K562 (cell line): ENCODE data around the gene PLEKHF1. TPM values are rescaled to one million over a fixed set of nuclear protein-coding genes. Genes with fewer than 3 reads are reported as not detected.

Experiments used
- HNRNPLL ChIP-seq: fragments of 200-400 bp; formaldehyde crosslinking; IDR thresholded peaks from 2 replicates; pipeline ENCODE4 v1.6.1; 2017; ENCODE audit warnings: low read length, low read depth, mild to moderate bottlenecking; ENCODE audit not compliant: poor library complexity, severe bottlenecking
- IFI16 ChIP-seq: fragments of 250-450 bp; sonication (Bioruptor Pico); IDR thresholded peaks from 2 replicates; pipeline ENCODE4 v2.1.2; 2022; ENCODE audit warnings: mild to moderate bottlenecking, inconsistent platforms
- ILF3 ChIP-seq: fragments of 450-650 bp; IDR thresholded peaks from 2 replicates; pipeline ENCODE4 v1.6.1; 2018; ENCODE audit warnings: antibody characterized with exemption, mild to moderate bottlenecking, moderate library complexity, borderline replicate concordance
- KLF16 ChIP-seq: IDR thresholded peaks from 2 replicates; pipeline ENCODE4 v1.6.1; 2016; ENCODE audit warnings: antibody characterized with exemption
- STAG1 ChIP-seq: sonication (generic); formaldehyde crosslinking; IDR thresholded peaks from 2 replicates; pipeline ENCODE4 v1.5.0; 2020; ENCODE audit warnings: missing genetic modification reagents, borderline replicate concordance
- TEAD2 ChIP-seq: fragments of 450-650 bp; IDR thresholded peaks from 2 replicates; pipeline ENCODE4 v1.6.1; 2016; ENCODE audit warnings: missing genetic modification characterization, control low read depth, missing compliant biosample characterization
- ZNF316 ChIP-seq: fragments of 450-650 bp; IDR thresholded peaks from 2 replicates; pipeline ENCODE4 v1.6.1; 2016
- polyA plus RNA-seq, 8 experiments: library from polyadenylated mRNA; depleted of rRNA in 4 of 8; stranded (reverse) in 5 of 8; unstranded in 3 of 8; fragments of >200 nt; fragmentation: Nextera tagmentation in 2 of 8; fragmentation: Illumina TruSeq in 1 of 8; extraction: Ambion mirVana in 2 of 8; extraction: Trizol in 1 of 8; gene quantifications; 2 replicates each; pipeline versions ENCODE4 v1.2.1 to v1.2.3, GENCODE V29; 2011 to 2014; ENCODE audit warnings: inconsistent platforms in 1 of 8, missing spikeins in 1 of 8
- total RNA-seq, 7 experiments: library from RNA; depleted of rRNA in 6 of 7; stranded (reverse); fragments of >200 nt in 6 of 7; fragmentation: Illumina TruSeq in 2 of 7; extraction: Trizol in 2 of 7; gene quantifications; 2 replicates each; pipeline versions ENCODE4 v1.2.1 to v1.2.3, GENCODE V29; 2011 to 2021; ENCODE audit warnings: low replicate concordance in 1 of 7
- TF ChIP-seq, protein P1 (sequence below): fragments of 250-450 bp; sonication (Bioruptor Pico); IDR thresholded peaks from 2 replicates; pipeline ENCODE4 v1.5.1; 2021; ENCODE audit warnings: mild to moderate bottlenecking
- TF ChIP-seq, protein P2 (sequence below): fragments of 450-650 bp; formaldehyde crosslinking; IDR thresholded peaks from 2 replicates; pipeline ENCODE4 v1.4.0; 2020; ENCODE audit warnings: mild to moderate bottlenecking, moderate library complexity
- TF ChIP-seq, protein P3 (sequence below): fragments of 450-650 bp; IDR thresholded peaks from 2 replicates; pipeline ENCODE4 v1.6.1; 2016; ENCODE audit warnings: mild to moderate bottlenecking, moderate library complexity
- TF ChIP-seq, protein P4 (sequence below): sonication (generic); formaldehyde crosslinking; IDR thresholded peaks from 2 replicates; pipeline ENCODE4 v1.5.0; 2020; ENCODE audit warnings: missing genetic modification reagents

Gene PLEKHF1
- total and polyA plus RNA-seq, 9 of the 15 experiments (the other 6 are each of a cell fraction or from before 2014, with no cell fraction given): 0.07 to 13.4 (median 3.9) TPM; not detected in 1

DNA sequence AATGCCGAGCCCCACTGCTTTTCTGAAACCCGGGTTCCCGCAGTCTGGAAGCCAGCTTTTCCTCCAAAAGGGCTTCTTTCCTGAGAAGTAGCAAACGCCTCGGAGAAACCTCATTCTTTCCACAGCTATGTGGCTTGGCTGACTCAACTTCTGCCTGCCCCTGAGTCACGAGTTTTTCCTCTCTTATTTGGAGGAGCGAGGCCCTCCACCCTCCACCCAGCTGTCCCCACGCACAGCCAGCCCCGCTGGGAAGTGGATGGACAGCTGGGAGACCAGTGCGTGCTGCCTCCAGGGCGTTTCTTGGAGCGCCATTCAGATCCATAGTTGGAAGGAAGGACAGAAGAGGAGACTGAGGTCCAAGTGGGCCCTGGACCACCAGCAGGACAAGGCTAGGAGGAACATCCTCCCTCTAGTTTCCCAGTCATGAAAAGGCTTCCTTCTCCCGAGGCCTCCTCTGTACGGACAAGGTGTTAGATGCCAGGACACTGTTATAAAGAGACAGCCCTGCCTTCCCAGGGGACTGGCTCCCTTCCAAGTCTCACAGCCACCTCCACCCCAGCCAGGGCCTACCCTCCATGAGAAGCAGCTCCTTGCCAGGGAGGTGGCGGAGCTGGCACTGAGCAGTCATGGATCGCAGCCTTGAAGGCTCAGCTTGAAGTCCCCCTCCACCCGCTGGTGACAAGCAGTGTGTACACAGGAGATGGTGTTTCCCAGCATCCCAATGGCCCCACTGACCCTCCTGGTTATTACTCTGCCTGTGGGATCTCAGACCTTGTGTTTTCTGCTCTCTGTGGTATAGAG, 2.5 kb upstream of the PLEKHF1 start (continued):
- TF ChIP-seq, protein P1, sequence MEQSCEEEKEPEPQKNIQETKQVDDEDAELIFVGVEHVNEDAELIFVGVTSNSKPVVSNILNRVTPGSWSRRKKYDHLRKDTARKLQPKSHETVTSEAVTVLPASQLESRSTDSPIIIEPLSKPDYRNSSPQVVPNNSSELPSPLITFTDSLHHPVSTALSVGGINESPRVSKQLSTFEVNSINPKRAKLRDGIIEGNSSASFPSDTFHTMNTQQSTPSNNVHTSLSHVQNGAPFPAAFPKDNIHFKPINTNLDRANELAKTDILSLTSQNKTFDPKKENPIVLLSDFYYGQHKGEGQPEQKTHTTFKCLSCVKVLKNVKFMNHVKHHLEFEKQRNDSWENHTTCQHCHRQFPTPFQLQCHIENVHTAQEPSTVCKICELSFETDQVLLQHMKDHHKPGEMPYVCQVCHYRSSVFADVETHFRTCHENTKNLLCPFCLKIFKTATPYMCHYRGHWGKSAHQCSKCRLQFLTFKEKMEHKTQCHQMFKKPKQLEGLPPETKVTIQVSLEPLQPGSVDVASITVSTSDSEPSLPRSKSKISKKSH (CRISPR knock-in tag): no peak
- TF ChIP-seq, protein P2, sequence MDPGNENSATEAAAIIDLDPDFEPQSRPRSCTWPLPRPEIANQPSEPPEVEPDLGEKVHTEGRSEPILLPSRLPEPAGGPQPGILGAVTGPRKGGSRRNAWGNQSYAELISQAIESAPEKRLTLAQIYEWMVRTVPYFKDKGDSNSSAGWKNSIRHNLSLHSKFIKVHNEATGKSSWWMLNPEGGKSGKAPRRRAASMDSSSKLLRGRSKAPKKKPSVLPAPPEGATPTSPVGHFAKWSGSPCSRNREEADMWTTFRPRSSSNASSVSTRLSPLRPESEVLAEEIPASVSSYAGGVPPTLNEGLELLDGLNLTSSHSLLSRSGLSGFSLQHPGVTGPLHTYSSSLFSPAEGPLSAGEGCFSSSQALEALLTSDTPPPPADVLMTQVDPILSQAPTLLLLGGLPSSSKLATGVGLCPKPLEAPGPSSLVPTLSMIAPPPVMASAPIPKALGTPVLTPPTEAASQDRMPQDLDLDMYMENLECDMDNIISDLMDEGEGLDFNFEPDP (CRISPR knock-in tag): no peak
- no peak for TF ChIP-seq IFI16 (CRISPR knock-in tag)
- no peak for TF ChIP-seq KLF16
- TF ChIP-seq HNRNPLL: no peak
- no peak for TF ChIP-seq STAG1
- TF ChIP-seq, protein P3, sequence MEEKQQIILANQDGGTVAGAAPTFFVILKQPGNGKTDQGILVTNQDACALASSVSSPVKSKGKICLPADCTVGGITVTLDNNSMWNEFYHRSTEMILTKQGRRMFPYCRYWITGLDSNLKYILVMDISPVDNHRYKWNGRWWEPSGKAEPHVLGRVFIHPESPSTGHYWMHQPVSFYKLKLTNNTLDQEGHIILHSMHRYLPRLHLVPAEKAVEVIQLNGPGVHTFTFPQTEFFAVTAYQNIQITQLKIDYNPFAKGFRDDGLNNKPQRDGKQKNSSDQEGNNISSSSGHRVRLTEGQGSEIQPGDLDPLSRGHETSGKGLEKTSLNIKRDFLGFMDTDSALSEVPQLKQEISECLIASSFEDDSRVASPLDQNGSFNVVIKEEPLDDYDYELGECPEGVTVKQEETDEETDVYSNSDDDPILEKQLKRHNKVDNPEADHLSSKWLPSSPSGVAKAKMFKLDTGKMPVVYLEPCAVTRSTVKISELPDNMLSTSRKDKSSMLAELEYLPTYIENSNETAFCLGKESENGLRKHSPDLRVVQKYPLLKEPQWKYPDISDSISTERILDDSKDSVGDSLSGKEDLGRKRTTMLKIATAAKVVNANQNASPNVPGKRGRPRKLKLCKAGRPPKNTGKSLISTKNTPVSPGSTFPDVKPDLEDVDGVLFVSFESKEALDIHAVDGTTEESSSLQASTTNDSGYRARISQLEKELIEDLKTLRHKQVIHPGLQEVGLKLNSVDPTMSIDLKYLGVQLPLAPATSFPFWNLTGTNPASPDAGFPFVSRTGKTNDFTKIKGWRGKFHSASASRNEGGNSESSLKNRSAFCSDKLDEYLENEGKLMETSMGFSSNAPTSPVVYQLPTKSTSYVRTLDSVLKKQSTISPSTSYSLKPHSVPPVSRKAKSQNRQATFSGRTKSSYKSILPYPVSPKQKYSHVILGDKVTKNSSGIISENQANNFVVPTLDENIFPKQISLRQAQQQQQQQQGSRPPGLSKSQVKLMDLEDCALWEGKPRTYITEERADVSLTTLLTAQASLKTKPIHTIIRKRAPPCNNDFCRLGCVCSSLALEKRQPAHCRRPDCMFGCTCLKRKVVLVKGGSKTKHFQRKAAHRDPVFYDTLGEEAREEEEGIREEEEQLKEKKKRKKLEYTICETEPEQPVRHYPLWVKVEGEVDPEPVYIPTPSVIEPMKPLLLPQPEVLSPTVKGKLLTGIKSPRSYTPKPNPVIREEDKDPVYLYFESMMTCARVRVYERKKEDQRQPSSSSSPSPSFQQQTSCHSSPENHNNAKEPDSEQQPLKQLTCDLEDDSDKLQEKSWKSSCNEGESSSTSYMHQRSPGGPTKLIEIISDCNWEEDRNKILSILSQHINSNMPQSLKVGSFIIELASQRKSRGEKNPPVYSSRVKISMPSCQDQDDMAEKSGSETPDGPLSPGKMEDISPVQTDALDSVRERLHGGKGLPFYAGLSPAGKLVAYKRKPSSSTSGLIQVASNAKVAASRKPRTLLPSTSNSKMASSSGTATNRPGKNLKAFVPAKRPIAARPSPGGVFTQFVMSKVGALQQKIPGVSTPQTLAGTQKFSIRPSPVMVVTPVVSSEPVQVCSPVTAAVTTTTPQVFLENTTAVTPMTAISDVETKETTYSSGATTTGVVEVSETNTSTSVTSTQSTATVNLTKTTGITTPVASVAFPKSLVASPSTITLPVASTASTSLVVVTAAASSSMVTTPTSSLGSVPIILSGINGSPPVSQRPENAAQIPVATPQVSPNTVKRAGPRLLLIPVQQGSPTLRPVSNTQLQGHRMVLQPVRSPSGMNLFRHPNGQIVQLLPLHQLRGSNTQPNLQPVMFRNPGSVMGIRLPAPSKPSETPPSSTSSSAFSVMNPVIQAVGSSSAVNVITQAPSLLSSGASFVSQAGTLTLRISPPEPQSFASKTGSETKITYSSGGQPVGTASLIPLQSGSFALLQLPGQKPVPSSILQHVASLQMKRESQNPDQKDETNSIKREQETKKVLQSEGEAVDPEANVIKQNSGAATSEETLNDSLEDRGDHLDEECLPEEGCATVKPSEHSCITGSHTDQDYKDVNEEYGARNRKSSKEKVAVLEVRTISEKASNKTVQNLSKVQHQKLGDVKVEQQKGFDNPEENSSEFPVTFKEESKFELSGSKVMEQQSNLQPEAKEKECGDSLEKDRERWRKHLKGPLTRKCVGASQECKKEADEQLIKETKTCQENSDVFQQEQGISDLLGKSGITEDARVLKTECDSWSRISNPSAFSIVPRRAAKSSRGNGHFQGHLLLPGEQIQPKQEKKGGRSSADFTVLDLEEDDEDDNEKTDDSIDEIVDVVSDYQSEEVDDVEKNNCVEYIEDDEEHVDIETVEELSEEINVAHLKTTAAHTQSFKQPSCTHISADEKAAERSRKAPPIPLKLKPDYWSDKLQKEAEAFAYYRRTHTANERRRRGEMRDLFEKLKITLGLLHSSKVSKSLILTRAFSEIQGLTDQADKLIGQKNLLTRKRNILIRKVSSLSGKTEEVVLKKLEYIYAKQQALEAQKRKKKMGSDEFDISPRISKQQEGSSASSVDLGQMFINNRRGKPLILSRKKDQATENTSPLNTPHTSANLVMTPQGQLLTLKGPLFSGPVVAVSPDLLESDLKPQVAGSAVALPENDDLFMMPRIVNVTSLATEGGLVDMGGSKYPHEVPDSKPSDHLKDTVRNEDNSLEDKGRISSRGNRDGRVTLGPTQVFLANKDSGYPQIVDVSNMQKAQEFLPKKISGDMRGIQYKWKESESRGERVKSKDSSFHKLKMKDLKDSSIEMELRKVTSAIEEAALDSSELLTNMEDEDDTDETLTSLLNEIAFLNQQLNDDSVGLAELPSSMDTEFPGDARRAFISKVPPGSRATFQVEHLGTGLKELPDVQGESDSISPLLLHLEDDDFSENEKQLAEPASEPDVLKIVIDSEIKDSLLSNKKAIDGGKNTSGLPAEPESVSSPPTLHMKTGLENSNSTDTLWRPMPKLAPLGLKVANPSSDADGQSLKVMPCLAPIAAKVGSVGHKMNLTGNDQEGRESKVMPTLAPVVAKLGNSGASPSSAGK: peak; percentile 66
- no peak for TF ChIP-seq ILF3
- no peak for TF ChIP-seq ZNF316
- no peak for TF ChIP-seq TEAD2 (tag)
- TF ChIP-seq, protein P4, sequence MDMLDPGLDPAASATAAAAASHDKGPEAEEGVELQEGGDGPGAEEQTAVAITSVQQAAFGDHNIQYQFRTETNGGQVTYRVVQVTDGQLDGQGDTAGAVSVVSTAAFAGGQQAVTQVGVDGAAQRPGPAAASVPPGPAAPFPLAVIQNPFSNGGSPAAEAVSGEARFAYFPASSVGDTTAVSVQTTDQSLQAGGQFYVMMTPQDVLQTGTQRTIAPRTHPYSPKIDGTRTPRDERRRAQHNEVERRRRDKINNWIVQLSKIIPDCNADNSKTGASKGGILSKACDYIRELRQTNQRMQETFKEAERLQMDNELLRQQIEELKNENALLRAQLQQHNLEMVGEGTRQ: no peak
